Effector CD4-positive, alpha-beta T cell (primary cell): ENCODE results near the gene CD46.

Source experiments
- DNase-seq: peaks from one replicate; pipeline ENCODE4 v3.0.0-alpha.2; 2020

The CD46 gene

GRCh38 chr1:207798847-207799246, 47.0 kb downstream of the CD46 start:
- no peak for DNase-seq

DNA sequence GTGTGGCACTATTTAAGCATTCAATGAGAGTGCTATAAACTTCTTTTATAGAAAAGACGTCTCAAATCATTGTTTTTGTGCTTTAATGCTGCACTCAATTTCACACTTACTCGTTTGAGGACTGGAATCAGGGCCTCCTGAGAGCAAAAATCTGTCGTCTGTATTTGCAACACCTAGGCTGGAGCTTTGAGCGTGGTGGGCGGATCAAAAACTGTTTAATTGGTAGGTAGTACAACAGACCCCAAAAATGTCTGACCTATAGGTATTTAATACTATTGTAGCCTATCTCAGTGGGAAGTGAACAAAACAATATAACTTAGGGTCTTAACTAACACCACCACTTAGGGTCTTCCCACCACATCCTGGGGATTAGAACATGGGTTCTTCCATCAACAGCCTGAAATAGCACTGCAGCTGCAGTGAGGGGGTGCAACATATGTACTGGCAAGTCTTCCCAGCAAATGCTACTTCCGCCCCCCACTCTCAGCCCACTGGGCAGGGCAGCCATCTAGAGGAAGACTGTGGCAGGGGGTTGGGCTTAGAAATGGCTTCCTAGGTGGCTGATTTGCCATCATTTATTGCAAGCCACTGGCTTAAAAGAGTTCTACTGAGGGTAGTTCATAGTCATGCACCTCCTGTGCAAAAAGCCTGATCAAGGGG, 48.3 kb downstream of the CD46 start:
- DNase-seq, result no peak

- DNase-seq, result no peak
These were observed 50.0 kb downstream of the CD46 start for GRCh38 chr1:207801819-207802218.

DNA sequence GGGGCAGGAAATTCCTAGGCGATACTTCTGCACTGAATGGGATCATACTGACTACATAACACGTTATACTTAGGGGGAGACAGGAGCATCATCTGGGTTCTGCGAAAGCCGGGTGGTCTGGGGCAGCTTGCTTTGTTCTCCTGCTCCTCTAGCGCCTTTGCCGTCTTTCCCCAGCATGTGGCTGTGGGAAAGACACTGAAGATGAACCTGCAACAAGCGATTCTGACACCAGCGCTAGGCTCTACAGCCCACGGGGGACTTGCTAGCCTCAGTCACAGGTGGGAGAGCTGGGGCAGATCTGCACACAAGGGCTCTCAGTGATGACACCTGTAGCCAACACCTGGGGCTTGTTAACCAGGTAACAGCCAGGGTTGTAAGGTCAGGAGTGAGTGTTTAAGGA, 51.8 kb downstream of the CD46 start:
- no peak for DNase-seq

DNA sequence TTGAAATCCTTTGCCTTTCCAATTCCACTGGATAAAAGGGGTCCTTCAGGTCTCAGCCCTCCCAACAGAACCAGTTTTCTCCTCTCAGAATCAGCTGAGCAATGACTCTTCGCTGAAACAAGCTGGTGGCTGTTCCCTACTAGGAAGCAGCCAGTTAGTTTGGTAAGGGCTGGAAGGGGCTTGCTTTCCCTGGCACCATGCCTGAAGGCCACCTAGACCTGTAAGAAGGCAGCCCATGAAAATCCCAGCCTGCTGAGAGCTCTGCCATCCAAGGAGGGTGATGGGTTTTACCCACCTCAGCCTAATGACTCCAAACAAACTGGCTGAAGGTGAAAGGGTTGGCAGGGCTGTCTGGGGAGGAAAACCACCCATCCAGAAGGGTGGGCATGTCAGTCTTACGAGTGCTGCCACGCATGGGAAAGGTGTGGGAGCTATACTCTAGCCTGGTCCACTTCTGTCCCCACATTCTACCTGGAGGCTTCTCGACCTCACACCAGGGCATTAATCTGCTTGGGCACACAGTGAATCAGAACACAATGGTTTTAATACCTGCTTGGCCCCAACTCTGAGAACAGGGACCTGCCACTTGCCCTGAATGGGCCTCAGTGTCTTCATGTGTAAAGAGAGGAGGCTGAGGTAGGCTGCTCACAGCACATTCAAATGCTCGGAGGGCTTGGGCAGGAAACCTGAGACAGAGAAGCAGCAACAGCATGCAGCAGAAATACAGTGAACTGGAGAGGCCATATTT, 53.0 kb downstream of the CD46 start:
- DNase-seq, result no peak

GRCh38 chr1:207805841-207806421, 54.1 kb downstream of the CD46 start:
- DNase-seq, result no peak

- no peak for DNase-seq
These were observed 54.9 kb downstream of the CD46 start for GRCh38 chr1:207806531-207807325.

GRCh38 chr1:207807326-207807689, 55.5 kb downstream of the CD46 start:
- DNase-seq, result no peak

DNA sequence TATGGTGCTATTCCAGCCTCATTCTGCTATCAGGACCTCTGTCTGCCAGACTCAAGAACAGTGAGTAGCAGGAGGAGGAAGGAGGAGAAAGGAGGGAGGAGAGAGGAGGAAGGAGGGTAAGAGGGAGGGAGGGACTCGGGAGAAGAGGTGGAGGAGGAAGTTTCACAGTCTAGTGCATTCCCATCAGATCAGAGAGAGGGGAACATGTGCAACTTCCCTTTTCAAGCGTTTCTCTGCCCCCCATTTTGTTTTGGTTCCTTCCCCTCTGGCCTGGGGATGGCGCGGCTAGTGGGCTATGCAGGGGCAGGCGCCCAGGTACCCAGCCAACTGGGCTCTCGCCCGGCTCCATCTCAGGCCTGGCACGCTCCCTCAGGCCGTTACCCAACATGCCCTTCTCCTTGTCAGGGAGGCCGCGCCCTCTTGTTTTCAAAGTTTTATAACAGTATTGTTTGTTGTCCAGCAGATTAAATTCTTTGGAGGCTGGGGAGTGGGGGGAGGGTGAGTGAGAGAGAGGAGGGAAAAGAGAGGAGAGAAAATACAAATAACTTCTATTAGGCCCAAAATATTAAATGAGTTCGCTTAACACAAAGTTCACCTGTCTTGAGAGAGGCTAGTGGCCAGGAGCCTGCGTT, 56.0 kb downstream of the CD46 start:
- DNase-seq, result no peak

GRCh38 chr1:207808322-207808705, 56.5 kb downstream of the CD46 start:
- no peak for DNase-seq

GRCh38 chr1:207808911-207809555, 57.2 kb downstream of the CD46 start:
- no peak for DNase-seq

GRCh38 chr1:207810173-207810572, 58.3 kb downstream of the CD46 start:
- no peak for DNase-seq

- no peak for DNase-seq
These were observed 58.9 kb downstream of the CD46 start for GRCh38 chr1:207810606-207811295.

DNA sequence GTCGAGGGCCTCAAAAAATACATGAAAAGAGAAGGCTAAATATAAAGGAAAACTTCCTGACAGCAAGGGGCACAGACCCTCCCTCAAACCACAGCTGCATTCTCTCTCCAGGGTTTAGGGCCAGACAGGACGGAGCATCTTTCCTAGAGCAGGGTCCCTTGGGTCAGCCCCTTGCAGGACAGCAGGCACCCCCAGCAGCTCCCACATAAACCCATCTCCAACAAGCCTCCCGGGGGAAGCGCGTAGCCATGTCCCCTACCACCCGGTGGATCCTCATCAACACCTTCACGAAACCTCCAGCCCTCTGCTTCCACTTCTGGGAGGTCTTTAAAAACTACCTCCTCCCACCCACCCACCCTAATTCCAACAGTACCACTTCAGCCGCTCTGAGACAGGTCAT, 59.5 kb downstream of the CD46 start:
- DNase-seq, result no peak

DNA sequence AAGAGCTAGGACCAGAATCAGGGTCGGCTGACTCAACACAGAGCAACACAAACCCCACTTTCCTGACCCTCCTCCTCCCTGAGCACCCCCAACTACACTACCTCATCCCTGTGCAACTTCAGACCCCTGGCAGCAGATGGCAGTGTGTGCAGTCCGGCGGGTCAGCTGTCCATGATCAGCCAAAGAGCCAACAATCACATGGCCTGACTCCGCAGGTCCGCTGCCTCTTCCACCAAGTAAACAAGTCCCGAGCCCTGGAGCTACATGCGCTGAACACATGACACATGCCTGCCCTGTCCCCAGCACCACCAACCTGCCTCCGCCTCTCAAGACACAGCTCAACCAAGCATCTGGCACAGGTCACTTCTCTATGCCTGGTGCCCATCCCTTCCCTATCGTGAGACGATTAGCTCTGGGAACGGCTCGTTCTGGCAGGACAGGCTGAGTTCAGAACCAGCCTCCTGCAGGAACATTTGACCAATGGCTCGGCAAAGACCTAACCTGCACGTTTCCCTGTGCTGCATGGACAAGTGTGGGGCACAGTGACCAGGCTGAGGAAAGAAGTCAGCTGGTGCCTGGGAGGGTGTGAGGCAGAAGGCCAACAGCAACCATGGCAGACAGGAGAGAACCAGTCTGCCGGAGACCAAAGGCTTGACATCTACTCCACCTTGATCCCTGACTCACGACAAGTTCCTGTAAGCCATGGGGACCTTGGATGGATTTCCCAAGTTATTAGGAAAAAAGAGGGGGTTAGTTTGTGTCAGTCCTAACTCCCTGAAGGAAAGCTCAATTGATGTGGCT, 60.3 kb downstream of the CD46 start:
- no peak for DNase-seq

GRCh38 chr1:207812778-207813511, 61.1 kb downstream of the CD46 start:
- no peak for DNase-seq

- DNase-seq, result no peak
These were observed 61.6 kb downstream of the CD46 start for GRCh38 chr1:207813512-207813881.

- DNase-seq, result no peak
These were observed 62.1 kb downstream of the CD46 start for GRCh38 chr1:207813946-207814345.

GRCh38 chr1:207814469-207814868, 62.6 kb downstream of the CD46 start:
- DNase-seq, result no peak

DNA sequence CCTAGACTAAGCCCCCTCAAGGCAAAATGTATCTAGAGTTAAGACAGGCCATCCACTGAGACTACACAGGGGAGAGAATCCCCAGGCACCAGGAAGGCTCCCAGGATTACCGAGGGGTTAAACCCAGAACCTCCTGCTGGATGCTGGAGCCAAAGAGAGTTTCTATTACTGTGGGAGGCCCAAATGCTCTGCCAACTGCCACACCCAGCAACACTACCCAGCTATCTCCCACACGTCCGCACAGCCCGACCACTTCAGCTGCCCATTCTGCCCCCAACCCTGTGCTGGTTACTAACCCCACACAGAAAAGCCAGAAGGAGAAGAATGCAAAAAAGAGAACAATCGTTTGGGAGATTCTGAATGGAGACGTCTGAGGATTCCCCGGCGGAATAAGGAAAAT, 63.6 kb downstream of the CD46 start:
- DNase-seq, result no peak
